ENCODE data around the gene NAGLU.

DNA sequence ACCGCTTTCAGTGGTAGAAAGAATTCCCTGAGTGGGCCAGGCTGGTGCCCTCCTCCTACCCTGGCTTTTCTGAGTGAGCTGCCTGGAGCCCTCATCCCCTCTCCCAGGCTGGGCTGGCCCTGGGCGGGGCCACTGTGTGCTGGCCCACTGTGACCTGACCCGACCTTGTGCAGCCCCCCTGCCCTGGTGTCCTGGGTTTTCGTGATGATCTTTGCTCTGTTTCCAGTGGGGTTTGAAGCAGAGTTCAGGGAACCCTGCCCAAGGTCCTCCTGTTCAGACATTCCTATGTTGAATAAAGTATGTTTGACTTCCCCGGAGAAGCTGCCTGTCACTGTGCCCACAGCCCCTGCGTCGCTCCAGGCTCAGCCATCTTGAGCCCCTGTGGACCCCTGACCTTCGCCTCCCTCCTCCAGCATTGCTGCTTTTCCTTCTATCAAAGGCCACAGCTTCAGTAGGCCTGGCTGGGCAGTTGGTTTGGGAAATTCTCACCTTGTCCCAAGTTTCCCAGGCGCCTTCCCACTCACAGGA lies 13.7 kb upstream of the NAGLU start:
- TF ChIP-seq POLR2A (IDR thresholded peaks at IDR 0.05; ENCODE audit: low read length) = no peak
- TF ChIP-seq GATA1 (IDR thresholded peaks at IDR 0.05; ENCODE audit: low read depth, low read length) = no peak
